ENCODE results near the gene ORC1. TPM values are rescaled to one million over a fixed set of nuclear protein-coding genes. Genes with fewer than 3 reads are reported as not detected.

ORC1 gene
- total RNA-seq, 1 experiment from 2014 or later = 94.3 TPM

DNA sequence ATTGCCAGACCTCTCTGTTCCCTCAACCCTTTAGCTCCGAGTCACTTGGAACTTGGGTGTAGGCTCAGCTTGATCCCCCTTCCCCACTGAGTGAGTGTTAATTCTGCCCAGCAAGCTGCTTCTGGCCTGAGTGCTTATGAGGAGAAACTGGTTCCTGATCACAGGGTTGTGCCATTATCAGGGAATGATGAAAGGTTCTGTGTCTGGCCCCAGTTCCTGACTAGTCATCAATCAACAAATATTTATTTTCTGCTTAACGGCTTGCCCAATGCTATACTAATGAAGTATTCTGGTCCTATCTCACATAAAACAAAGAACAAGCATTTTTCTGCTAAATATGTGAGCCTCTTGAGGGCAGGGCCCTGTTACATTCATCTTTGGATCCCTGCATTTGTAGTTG, 59.0 kb downstream of the ORC1 start:
- DNase-seq = no peak
- no peaks in the 10 kb centered on the region for H3K27me3 ChIP-seq (ENCODE audit: control insufficient read depth, insufficient read depth, low read length)
- H3K4me3 ChIP-seq (ENCODE audit: insufficient read depth, low read depth, low read length) = no peak overlapping the region
- no peaks in the 10 kb centered on the region for H3K36me3 ChIP-seq (replicated peaks; ENCODE audit: control insufficient read depth, insufficient read depth, low read length)

DNA sequence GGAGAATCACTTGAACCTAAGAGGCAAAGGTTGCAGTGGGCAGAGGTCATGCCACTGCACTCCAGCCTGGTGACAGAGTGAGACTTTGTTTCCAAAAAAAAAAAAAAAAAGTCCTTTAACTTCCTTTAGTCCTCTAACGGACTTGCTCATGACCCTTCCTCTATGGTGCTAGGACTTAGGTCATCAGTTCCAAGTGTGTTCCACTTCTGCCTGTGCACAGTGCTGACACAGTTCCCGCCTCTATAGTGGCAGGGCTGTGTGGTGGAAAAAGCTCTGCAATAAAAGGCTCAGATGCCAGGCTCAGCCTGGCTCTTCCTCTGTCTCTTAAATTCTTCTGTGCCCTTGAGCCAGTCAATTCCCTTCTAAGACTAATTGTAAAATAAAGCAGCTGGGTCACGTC, 60.2 kb downstream of the ORC1 start:
- Histone ChIP-seq H3K36me3 (replicated peaks; ENCODE audit: control insufficient read depth, insufficient read depth, low read length) (no peaks in the 10 kb centered on the region), H3K27me3 (ENCODE audit: control insufficient read depth, insufficient read depth, low read length) (no peaks in the 10 kb centered on the region), H3K4me3 (ENCODE audit: insufficient read depth, low read depth, low read length) (no peak overlapping the region)
- DNase-seq = no peak

DNA sequence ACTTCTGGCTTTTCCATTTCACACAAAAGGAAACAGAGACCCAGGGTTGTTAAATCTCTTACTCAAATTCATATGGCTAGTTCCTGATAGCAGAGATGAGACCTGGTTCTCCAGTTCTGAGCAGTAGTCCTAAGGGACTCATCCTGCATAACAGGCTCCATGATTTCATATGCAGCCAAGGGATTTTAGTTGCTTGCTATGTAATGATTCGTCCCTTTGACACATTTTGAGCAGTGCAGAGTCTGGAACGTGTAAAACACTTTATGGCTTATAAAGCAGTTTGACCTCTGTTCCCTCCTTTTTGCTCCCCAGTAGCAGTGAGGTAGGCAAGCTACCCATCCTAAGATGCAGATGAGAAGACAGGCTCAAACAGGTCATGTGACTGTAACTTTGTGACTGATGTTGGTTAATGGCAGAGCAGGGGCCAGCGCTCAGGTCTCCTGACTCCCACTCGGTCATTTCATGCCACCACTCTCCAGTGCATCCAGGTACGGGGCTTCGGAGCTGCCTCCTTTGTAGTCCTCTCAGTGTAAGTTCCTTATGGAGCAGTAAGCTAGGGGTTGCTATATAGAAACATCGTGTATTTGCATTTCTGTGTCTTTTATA, 62.5 kb downstream of the ORC1 start:
- H3K36me3 ChIP-seq (replicated peaks; ENCODE audit: control insufficient read depth, insufficient read depth, low read length) = no peaks in the 10 kb centered on the region
- H3K27me3 ChIP-seq (ENCODE audit: control insufficient read depth, insufficient read depth, low read length) = no peaks in the 10 kb centered on the region
- DNase-seq = no peak
- no peak overlapping the region for H3K4me3 ChIP-seq (ENCODE audit: insufficient read depth, low read depth, low read length)

DNA sequence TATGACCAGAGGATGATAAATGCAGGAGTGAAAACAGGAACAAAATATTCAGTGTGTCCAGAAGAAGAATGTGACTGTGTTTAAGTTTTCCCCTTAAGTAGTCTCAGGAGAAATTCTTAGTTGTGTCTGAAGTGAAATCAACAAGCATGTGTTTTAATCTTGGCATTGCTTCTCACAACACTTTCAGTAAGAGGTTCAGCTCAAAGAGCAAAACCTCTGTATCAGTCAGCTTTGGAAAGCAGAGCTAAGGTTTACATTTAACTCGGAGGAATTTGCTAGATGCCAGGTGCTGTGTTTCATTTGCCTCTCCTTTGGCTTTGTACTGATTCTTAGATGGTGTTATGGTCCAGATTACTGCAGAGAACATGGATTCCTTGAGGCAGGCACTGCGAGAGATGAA, 66.8 kb downstream of the ORC1 start:
- no peak for DNase-seq
- Histone ChIP-seq H3K36me3 (replicated peaks; ENCODE audit: control insufficient read depth, insufficient read depth, low read length) (no peaks in the 10 kb centered on the region), H3K4me3 (ENCODE audit: insufficient read depth, low read depth, low read length) (no peak overlapping the region), H3K27me3 (ENCODE audit: control insufficient read depth, insufficient read depth, low read length) (no peaks in the 10 kb centered on the region)

DNA sequence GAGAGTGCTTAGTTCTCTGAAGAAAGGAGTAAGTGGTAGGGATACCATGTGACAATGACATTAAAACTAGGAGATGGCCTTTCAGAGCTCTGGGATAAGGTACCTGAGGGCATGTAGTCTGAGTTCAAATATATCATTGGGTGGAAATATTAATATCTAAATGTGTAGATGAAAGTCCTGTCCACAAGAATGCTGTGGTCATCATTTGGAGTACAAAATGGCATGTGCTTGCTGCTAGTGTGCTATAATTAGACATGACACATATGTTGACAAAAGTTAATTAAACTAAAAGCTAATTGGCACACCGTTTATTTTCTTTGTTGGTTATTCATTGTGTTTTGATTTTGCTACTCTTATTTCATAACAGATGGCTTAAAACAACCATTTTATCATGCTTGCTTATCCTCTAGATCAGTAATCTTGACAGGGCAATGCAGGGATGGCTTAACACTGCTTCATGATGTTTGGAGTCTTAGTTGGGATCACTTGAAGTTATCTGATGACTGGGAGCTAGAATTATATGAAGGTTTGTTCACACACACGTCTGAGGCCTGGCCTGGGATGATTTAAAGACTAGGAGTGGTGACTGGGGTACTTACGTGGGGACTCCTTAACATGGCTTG, 69.2 kb downstream of the ORC1 start:
- no peaks in the 10 kb centered on the region for H3K36me3 ChIP-seq (replicated peaks; ENCODE audit: control insufficient read depth, insufficient read depth, low read length)
- no peak for DNase-seq
- no peak overlapping the region for H3K4me3 ChIP-seq (ENCODE audit: insufficient read depth, low read depth, low read length)
- no peaks in the 10 kb centered on the region for H3K27me3 ChIP-seq (ENCODE audit: control insufficient read depth, insufficient read depth, low read length)

DNA sequence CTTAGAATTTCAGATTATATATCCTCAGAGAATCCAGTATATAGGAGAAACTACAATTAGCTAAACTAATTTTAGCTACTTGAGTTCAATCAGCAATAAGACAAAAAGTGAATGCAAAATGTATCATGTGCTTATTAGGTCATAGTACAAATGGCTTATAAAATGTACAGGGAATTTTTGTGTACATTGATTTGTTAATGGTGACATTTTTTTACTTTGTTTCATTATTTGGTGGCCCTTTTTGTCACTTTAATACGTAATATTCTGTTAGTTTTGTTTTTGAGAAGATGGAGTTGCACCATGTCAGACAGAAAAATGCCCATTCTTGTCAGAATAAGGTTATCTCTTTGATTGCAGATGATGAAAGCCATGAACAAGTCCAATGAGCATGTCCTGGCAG, 71.8 kb downstream of the ORC1 start:
- no peaks in the 10 kb centered on the region for H3K27me3 ChIP-seq (ENCODE audit: control insufficient read depth, insufficient read depth, low read length)
- DNase-seq = no peak
- H3K36me3 ChIP-seq (replicated peaks; ENCODE audit: control insufficient read depth, insufficient read depth, low read length) = no peaks in the 10 kb centered on the region
- H3K4me3 ChIP-seq (ENCODE audit: insufficient read depth, low read depth, low read length) = no peak overlapping the region

DNA sequence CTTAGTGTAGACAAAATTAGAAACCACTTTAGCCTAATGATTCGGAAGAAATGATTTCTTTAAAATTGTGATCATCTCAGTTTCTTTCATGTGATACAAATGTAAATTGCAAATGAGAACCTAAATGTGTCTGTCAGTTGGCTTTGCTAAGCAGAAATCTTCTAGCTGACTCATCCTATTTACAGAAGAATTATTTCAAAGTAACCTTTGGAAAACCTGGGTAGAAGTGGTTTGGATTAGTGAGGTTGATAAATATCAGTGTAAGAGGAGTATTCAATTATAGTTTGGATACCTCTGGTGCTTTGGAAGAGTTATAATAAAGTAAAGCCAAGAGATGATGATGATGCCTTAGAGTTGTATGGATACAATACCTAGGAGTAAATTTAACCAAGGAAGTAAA, 75.6 kb downstream of the ORC1 start:
- no peak for DNase-seq
- no peaks in the 10 kb centered on the region for H3K36me3 ChIP-seq (replicated peaks; ENCODE audit: control insufficient read depth, insufficient read depth, low read length)
- H3K4me3 ChIP-seq (ENCODE audit: insufficient read depth, low read depth, low read length) = no peak overlapping the region
- no peaks in the 10 kb centered on the region for H3K27me3 ChIP-seq (ENCODE audit: control insufficient read depth, insufficient read depth, low read length)

DNA sequence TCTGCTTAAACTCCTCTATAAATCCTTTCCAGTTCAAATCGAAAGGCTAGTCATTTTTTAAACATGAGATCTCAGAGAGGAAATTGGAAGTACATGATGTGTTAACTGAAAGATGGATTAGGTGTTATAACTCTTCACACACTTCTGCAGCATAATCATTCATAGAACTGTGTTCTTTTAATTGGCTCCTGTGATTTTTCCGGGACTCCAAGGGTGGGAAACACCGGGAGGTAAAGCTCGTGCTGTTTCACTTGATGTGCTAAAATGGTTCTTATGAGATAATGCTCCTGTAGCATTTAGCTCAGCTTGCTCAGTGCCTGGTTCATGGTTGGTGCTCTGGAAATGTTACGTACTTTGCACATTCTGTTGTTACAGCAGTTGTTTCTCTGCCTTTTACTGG, 78.4 kb downstream of the ORC1 start:
- H3K36me3 ChIP-seq (replicated peaks; ENCODE audit: control insufficient read depth, insufficient read depth, low read length) = no peaks in the 10 kb centered on the region
- H3K27me3 ChIP-seq (ENCODE audit: control insufficient read depth, insufficient read depth, low read length) = no peaks in the 10 kb centered on the region
- no peak for DNase-seq
- no peak overlapping the region for H3K4me3 ChIP-seq (ENCODE audit: insufficient read depth, low read depth, low read length)

DNA sequence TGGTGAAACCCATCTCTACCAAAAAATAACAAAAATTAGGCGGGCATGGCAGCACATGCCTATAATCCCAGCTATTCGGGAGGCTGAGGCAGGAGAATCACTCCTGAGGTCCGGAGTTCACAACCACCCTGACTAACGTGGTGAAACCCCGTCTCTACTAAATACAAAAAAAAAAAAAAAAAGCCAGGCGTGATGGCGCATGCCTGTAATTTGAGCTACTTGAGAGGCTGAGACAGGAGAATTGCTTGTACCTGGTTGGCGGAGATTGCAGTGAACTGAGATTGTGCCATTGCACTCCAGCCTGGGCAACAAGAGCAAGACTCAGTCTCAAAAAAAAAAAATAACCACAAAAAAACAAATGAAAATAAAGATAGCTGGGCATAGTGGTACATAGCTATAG, 80.5 kb downstream of the ORC1 start:
- H3K27me3 ChIP-seq (ENCODE audit: control insufficient read depth, insufficient read depth, low read length) = no peaks in the 10 kb centered on the region
- no peaks in the 10 kb centered on the region for H3K36me3 ChIP-seq (replicated peaks; ENCODE audit: control insufficient read depth, insufficient read depth, low read length)
- H3K4me3 ChIP-seq (ENCODE audit: insufficient read depth, low read depth, low read length) = no peak overlapping the region
- DNase-seq = no peak

Other genes starting within 250 kb of the ORC1 start
- gene CC2D1B, start 38.2 kb downstream of the ORC1 start, total RNA-seq (2014; rRNA removed; shearing (Covaris generic)) = 20.5 and 28.5 TPM in 2 replicates
- 24.1 and 33.5 TPM in 2 replicates for gene PRPF38A, start 179 bp upstream of the ORC1 start, total RNA-seq (2014; rRNA removed; shearing (Covaris generic))
- gene TUT4, start 148.7 kb upstream of the ORC1 start, total RNA-seq (2014; rRNA removed; shearing (Covaris generic)) = 52.4 and 64.6 TPM in 2 replicates
- gene GPX7, start 197.9 kb upstream of the ORC1 start, total RNA-seq (2014; rRNA removed; shearing (Covaris generic)) = 27.2 and 42.6 TPM in 2 replicates
- 0.18 and 1.3 TPM in 2 replicates for gene SHISAL2A, start 228.7 kb upstream of the ORC1 start, total RNA-seq (2014; rRNA removed; shearing (Covaris generic))

All from H7 (cell line).